ENCODE data around the gene DHFR.

DNA sequence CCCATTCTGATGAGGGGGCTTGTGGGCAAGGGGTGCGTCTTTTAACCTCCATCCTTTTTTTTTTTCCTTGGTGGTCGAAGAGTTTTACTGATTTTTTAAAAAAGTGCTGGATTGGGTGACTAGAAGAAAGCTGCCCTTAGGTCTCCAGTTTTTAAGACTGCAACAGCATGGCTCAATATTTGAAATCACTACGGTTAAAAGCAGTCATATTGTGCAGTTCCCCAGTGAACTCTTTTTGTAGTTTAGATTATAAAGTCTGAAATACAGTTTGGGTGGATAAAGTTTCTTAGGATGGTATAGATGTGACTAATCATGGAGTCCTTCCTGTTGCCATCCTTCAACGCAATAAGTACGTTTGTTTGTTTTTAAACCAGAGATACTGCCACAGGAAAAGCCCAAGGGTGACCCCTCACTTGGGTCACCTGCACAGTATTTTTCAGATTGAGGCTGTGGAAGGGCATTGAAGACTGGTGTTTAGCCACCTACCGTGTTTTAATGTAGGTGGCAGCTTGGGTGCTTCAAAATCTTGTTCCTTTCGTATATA, 520 bp upstream of the DHFR start:
- TF ChIP-seq, protein P1, sequence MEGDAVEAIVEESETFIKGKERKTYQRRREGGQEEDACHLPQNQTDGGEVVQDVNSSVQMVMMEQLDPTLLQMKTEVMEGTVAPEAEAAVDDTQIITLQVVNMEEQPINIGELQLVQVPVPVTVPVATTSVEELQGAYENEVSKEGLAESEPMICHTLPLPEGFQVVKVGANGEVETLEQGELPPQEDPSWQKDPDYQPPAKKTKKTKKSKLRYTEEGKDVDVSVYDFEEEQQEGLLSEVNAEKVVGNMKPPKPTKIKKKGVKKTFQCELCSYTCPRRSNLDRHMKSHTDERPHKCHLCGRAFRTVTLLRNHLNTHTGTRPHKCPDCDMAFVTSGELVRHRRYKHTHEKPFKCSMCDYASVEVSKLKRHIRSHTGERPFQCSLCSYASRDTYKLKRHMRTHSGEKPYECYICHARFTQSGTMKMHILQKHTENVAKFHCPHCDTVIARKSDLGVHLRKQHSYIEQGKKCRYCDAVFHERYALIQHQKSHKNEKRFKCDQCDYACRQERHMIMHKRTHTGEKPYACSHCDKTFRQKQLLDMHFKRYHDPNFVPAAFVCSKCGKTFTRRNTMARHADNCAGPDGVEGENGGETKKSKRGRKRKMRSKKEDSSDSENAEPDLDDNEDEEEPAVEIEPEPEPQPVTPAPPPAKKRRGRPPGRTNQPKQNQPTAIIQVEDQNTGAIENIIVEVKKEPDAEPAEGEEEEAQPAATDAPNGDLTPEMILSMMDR (IDR thresholded peaks at IDR 0.05; ENCODE audit: borderline replicate concordance, extremely low read depth, low read length, poor library complexity, severe bottlenecking): no peak
- no peak for TF ChIP-seq EZH2 (IDR thresholded peaks at IDR 0.05; ENCODE audit: borderline replicate concordance, low read depth, low read length, severe bottlenecking)
